ENCODE measurements around the gene GRM5.

GRM5 gene

GRCh38 chr11:88831303-88831890 is 234.4 kb downstream of the GRM5 start:
- TF ChIP-seq POLR2AphosphoS5 (IDR thresholded peaks at IDR 0.05; ENCODE audit: low read depth, low read length) (no peak), POLR2A (IDR thresholded peaks at IDR 0.05; ENCODE audit: low read depth, low read length) (no peak), TAF1 (IDR thresholded peaks at IDR 0.05; ENCODE audit: borderline replicate concordance, low read depth, low read length) (no peak)
- DNase-seq (ENCODE audit: insufficient read length) (no peak), FAIRE-seq (no peak)

DNA sequence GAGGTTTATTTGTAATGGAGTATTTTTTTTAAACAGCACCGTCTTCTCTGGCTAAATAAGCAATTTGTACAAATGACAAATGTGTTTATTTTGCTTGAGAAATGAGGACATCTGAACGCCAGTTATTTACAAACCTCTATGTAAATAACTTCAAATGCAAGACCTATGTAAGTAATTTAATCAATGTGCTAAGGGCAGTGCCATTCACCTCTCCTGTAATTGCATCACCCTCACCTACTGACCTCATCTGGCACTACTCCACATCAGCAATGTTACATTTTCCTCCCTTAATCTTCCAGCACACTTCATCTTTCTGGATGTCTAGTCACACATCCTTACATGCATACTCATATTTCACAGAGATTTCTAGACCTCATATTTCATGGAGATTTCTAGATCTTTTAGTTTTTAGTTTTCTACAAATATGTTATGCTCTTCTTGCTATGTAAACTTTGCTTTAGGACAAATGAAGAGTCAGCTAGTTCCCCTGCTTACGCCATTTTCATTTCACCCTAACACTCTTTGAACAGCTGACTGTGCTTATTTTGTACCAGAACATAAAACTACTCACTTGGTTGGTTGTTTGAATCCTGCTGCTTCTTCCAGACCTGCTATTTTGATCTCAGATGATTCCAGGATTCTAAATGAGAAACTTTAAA is 238.6 kb downstream of the GRM5 start:
- DNase-seq (ENCODE audit: insufficient read length) (no peak), FAIRE-seq (no peak)
- no peak for TF ChIP-seq TAF1 (IDR thresholded peaks at IDR 0.05; ENCODE audit: borderline replicate concordance, low read depth, low read length)
- TF ChIP-seq POLR2AphosphoS5 (IDR thresholded peaks at IDR 0.05; ENCODE audit: low read depth, low read length) = no peak
- no peak for TF ChIP-seq POLR2A (IDR thresholded peaks at IDR 0.05; ENCODE audit: low read depth, low read length)

GRCh38 chr11:88819616-88820015 is 246.2 kb downstream of the GRM5 start:
- DNase-seq (ENCODE audit: insufficient read length) (no peak), FAIRE-seq (no peak)
- no peak for TF ChIP-seq TAF1 (IDR thresholded peaks at IDR 0.05; ENCODE audit: borderline replicate concordance, low read depth, low read length)
- no peak for TF ChIP-seq POLR2AphosphoS5 (IDR thresholded peaks at IDR 0.05; ENCODE audit: low read depth, low read length)
- TF ChIP-seq POLR2A (IDR thresholded peaks at IDR 0.05; ENCODE audit: low read depth, low read length) = no peak

GRCh38 chr11:88818978-88819377 is 246.8 kb downstream of the GRM5 start:
- TF ChIP-seq POLR2A (IDR thresholded peaks at IDR 0.05; ENCODE audit: low read depth, low read length) (no peak), POLR2AphosphoS5 (IDR thresholded peaks at IDR 0.05; ENCODE audit: low read depth, low read length) (no peak), TAF1 (IDR thresholded peaks at IDR 0.05; ENCODE audit: borderline replicate concordance, low read depth, low read length) (no peak)
- FAIRE-seq = no peak
- no peak for DNase-seq (ENCODE audit: insufficient read length)

- DNase-seq (ENCODE audit: insufficient read length) (no peak), FAIRE-seq (no peak)
- no peak for TF ChIP-seq TAF1 (IDR thresholded peaks at IDR 0.05; ENCODE audit: borderline replicate concordance, low read depth, low read length)
- TF ChIP-seq POLR2AphosphoS5 (IDR thresholded peaks at IDR 0.05; ENCODE audit: low read depth, low read length) = no peak
- TF ChIP-seq POLR2A (IDR thresholded peaks at IDR 0.05; ENCODE audit: low read depth, low read length) = no peak
These were observed 250.3 kb downstream of the GRM5 start for GRCh38 chr11:88815505-88815904.

DNA sequence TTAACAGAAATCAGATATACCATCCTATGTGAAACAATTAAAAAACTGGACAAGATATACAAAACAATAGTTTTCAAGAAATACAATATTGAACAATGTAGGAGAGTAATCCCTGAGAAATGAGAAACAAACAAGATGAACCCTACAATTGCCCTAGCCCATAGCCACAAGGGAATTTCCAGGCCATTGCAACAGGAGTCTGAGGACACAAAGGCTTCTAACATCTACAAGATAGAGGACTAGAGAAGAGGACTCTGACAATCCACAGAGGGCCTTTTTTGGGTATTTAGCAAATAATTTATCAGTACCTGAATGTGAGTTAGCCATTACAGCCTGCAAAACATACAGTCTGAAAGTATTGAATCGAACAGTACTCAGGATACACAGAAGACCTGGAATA is 251.7 kb downstream of the GRM5 start:
- DNase-seq (ENCODE audit: insufficient read length) (no peak), FAIRE-seq (peak; percentile 60)
- no peak for TF ChIP-seq POLR2A (IDR thresholded peaks at IDR 0.05; ENCODE audit: low read depth, low read length)
- no peak for TF ChIP-seq TAF1 (IDR thresholded peaks at IDR 0.05; ENCODE audit: borderline replicate concordance, low read depth, low read length)
- no peak for TF ChIP-seq POLR2AphosphoS5 (IDR thresholded peaks at IDR 0.05; ENCODE audit: low read depth, low read length)

DNA sequence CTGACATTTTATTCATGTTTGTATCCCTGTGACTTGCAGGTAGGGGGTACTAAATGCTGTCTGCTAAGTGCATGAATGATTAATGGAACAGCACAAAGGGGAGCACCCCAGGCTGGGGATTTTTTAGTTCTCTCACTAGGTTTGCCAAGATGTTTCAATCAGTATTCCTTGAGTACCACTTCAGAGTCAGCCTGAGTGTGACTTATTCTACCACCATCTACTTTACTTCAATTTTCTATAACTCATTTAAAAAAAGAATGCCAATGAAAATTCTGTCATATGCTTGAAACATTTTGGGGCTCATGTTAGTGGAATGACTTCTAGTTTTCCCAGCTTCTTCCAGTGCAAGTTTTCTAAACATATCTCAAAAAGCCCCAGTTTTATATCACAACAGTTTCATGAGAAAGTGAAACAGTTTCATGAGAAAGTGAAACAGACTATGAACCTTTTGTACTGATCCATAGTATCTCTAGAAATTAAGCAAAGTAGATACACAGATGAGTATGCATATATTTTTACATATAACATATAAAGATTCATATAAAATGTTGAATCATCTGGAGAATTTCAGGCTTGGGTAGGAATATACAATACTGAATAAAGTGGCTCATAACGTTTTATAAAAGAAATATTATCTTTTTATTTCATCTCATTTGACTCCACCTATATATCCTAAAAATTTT is 252.4 kb downstream of the GRM5 start:
- no peak for FAIRE-seq
- DNase-seq (ENCODE audit: insufficient read length) = no peak
- no peak for TF ChIP-seq POLR2AphosphoS5 (IDR thresholded peaks at IDR 0.05; ENCODE audit: low read depth, low read length)
- no peak for TF ChIP-seq TAF1 (IDR thresholded peaks at IDR 0.05; ENCODE audit: borderline replicate concordance, low read depth, low read length)
- no peak for TF ChIP-seq POLR2A (IDR thresholded peaks at IDR 0.05; ENCODE audit: low read depth, low read length)

DNA sequence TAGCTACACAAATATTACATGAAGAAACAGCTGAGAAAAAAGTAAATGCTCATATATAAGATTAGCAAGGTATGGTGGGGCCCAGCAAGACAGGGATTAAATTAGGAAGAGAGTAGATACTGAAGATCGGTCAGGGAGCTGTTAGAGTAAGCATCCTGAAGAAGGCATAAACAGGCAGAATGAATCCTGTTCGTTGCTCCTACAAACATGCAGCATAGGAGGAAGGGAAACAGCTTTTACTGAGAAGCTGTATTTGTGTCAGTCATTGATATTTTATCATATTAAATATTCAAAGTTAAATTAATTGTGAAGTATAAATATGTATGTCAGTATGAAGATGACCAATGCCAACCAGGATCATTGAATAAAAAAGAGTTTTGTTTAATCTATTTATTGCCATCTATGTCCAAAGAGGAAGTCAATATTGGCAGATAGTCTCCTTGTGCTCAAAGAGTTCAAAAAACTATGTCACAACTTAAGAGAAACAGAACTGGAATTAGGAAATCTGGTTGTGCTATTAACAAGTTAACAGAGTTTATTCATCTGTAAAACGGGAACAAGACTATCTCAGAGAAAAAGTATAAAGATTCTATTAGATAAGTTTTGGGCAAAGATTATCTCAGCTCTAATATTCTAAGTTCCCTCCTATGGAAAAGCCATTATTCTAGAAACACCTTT is 255.2 kb downstream of the GRM5 start:
- FAIRE-seq = no peak
- DNase-seq (ENCODE audit: insufficient read length) = no peak
- TF ChIP-seq TAF1 (IDR thresholded peaks at IDR 0.05; ENCODE audit: borderline replicate concordance, low read depth, low read length) = no peak
- no peak for TF ChIP-seq POLR2A (IDR thresholded peaks at IDR 0.05; ENCODE audit: low read depth, low read length)

DNA sequence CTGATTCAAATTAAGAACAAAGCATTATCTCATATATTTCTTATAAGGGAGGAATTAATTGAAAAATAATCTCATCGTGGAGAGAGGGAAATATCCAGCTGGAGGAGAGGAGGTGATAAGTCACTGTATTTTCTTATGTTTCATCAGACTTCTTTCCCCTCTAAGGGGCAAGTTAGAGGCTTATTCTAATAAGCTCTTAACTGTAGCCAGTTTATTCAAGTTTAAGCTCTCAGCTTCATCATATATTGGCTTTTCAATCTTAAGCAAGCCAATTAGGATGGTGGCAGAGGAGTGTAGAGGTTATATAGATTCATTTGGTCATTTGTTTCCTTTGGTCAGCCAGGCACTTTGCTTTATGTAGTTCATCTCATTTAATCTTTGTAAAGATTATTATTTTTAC is 256.7 kb downstream of the GRM5 start:
- DNase-seq (ENCODE audit: insufficient read length) (no peak), FAIRE-seq (no peak)
- TF ChIP-seq POLR2A (IDR thresholded peaks at IDR 0.05; ENCODE audit: low read depth, low read length) (no peak), TAF1 (IDR thresholded peaks at IDR 0.05; ENCODE audit: borderline replicate concordance, low read depth, low read length) (no peak), POLR2AphosphoS5 (IDR thresholded peaks at IDR 0.05; ENCODE audit: low read depth, low read length) (no peak)

- FAIRE-seq = no peak
- DNase-seq (ENCODE audit: insufficient read length) = no peak
- TF ChIP-seq POLR2AphosphoS5 (IDR thresholded peaks at IDR 0.05; ENCODE audit: low read depth, low read length) (no peak), TAF1 (IDR thresholded peaks at IDR 0.05; ENCODE audit: borderline replicate concordance, low read depth, low read length) (no peak), POLR2A (IDR thresholded peaks at IDR 0.05; ENCODE audit: low read depth, low read length) (no peak)
These were observed 258.4 kb downstream of the GRM5 start for GRCh38 chr11:88807349-88807748.

GRCh38 chr11:88806410-88806809 is 259.4 kb downstream of the GRM5 start:
- FAIRE-seq (no peak), DNase-seq (ENCODE audit: insufficient read length) (no peak)
- TF ChIP-seq POLR2A (IDR thresholded peaks at IDR 0.05; ENCODE audit: low read depth, low read length) (no peak), TAF1 (IDR thresholded peaks at IDR 0.05; ENCODE audit: borderline replicate concordance, low read depth, low read length) (no peak), POLR2AphosphoS5 (IDR thresholded peaks at IDR 0.05; ENCODE audit: low read depth, low read length) (no peak)
